ENCODE data around the gene RLN1.

- TF ChIP-seq POLR2AphosphoS5 (IDR thresholded peaks at IDR 0.05; ENCODE audit: low read depth, low read length) (no peak), TAF1 (IDR thresholded peaks at IDR 0.05; ENCODE audit: borderline replicate concordance, insufficient read depth, low read length) (no peak), SIN3A (IDR thresholded peaks at IDR 0.05; ENCODE audit: borderline replicate concordance, insufficient read depth, low read length) (no peak), REST (IDR thresholded peaks at IDR 0.05; ENCODE audit: insufficient read depth in 1 of 2, low read depth in 2 of 2, low read length in 2 of 2) (no peak)
These were observed 44.8 kb upstream of the RLN1 start for GRCh38 chr9:5384436-5384835.

Measured in PFSK-1 (cell line).